OCI-LY7 (cell line): ENCODE data around the gene TMEM114. TPM values are rescaled to one million over a fixed set of nuclear protein-coding genes. Genes with fewer than 3 reads are reported as not detected.

ENCODE experiments used
- BruUV-seq: library from RNA; stranded (reverse); fragments of 400-500 nt; replicated peaks from 2 replicates; lab custom pipeline; 2021; lab: Mats Ljungman, UMichigan
- CTCF ChIA-PET: fragments of 300-600 bp; sonication (Branson Sonifier 250); formaldehyde crosslinking; loops from one replicate; lab custom pipeline; 2022; ENCODE audit warnings: antibody characterized with exemption; ENCODE audit not compliant: unreplicated experiment; lab: Charles Lee
- POLR2A ChIA-PET: fragments of 300-600 bp; sonication (Branson Sonifier 250); formaldehyde crosslinking; loops from one replicate; lab custom pipeline; 2022; ENCODE audit warnings: antibody characterized with exemption; lab: Charles Lee
- DNase-seq: peaks from one replicate; pipeline ENCODE4 v3.0.0-alpha.2; 2015; ENCODE audit warnings: low spot score
- H2AFZ ChIP-seq: fragments of 200-600 bp; sonication (generic), shearing (Covaris generic); 2 replicates; pipeline ENCODE4 v1.6.1; 2014; ENCODE audit warnings: mild to moderate bottlenecking, antibody characterized with exemption, low read length, moderate library complexity
- H3K27ac ChIP-seq: fragments of 200-600 bp; sonication (generic); 2 replicates; pipeline ENCODE4 v1.5.1; 2014; ENCODE audit warnings: mixed run types, low read depth, mild to moderate bottlenecking, moderate library complexity, low read length, inconsistent platforms; ENCODE audit not compliant: poor library complexity, severe bottlenecking
- H3K36me3 ChIP-seq: fragments of 200-600 bp; sonication (generic); 2 replicates; pipeline ENCODE4 v1.6.1; 2014; ENCODE audit warnings: mild to moderate bottlenecking, antibody characterized with exemption, low read length, moderate library complexity, mixed read lengths; ENCODE audit not compliant: insufficient read depth
- H3K4me1 ChIP-seq: fragments of 200-600 bp; sonication (generic); 2 replicates; pipeline ENCODE4 v1.5.1; 2014; ENCODE audit warnings: mild to moderate bottlenecking, low read length; ENCODE audit not compliant: insufficient read depth, poor library complexity, severe bottlenecking
- H3K4me2 ChIP-seq: fragments of 200-600 bp; sonication (generic); 2 replicates; pipeline ENCODE4 v1.6.1; 2014; ENCODE audit warnings: mild to moderate bottlenecking, low read length
- H3K4me3 ChIP-seq: fragments of 200-600 bp; sonication (generic); 2 replicates; pipeline ENCODE4 v1.5.1; 2014; ENCODE audit warnings: mild to moderate bottlenecking, low read depth, low read length; ENCODE audit not compliant: poor library complexity, severe bottlenecking
- H3K79me2 ChIP-seq: fragments of 200-600 bp; sonication (generic); 2 replicates; pipeline ENCODE4 v1.6.1; 2016; ENCODE audit warnings: low read depth, mild to moderate bottlenecking, low read length, moderate library complexity, mixed read lengths; ENCODE audit not compliant: insufficient read depth
- H3K9me2 ChIP-seq: fragments of 200-600 bp; sonication (generic); 2 replicates; pipeline ENCODE4 v1.6.1; 2016; ENCODE audit warnings: mild to moderate bottlenecking, low read length, mixed read lengths; ENCODE audit not compliant: insufficient read depth
- H3K9me3 ChIP-seq: fragments of 200-600 bp; sonication (generic); 2 replicates; pipeline ENCODE4 v1.6.1; 2014; ENCODE audit warnings: mild to moderate bottlenecking, mixed run types, low read length, mixed read lengths
- H4K20me1 ChIP-seq: fragments of 200-600 bp; sonication (generic); 2 replicates; pipeline ENCODE4 v1.6.1; 2014; ENCODE audit warnings: mild to moderate bottlenecking, antibody characterized with exemption, low read length, moderate library complexity, mixed read lengths; ENCODE audit not compliant: insufficient read depth
- EZH2phosphoT487 ChIP-seq: fragments of 200-600 bp; sonication (generic); IDR thresholded peaks from 2 replicates; pipeline ENCODE4 v1.6.1; 2018; ENCODE audit warnings: low read depth, borderline replicate concordance, mild to moderate bottlenecking, mixed run types, antibody characterized with exemption, low read length, moderate library complexity, mixed read lengths
- intact Hi-C: fragments of 100-400 bp; cut with micrococcal nuclease; formaldehyde crosslinking; loops from one replicate; pipeline ENCODE4 v1.10.0; 2022; ENCODE audit not compliant: unreplicated experiment
- total RNA-seq, 2 experiments: library from RNA; depleted of rRNA in 1 of 2; stranded (reverse); fragments of >200 nt in 1 of 2; shearing (Covaris generic) in 1 of 2; gene quantifications; 2 replicates each; pipeline ENCODE4 v1.2.3, GENCODE V29; 2014 to 2022
- TF ChIP-seq, protein P1 (sequence below): fragments of 200-600 bp; sonication (generic); conservative IDR thresholded peaks from 2 replicates; pipeline ENCODE4 v1.5.1; 2014; ENCODE audit warnings: mild to moderate bottlenecking, antibody characterized with exemption, low read length, moderate library complexity, mixed read lengths

TMEM114 gene
- total RNA-seq, 2 experiments from 2014 or later, result not detected

GRCh38 chr16:8522757-8523156 lies 67.6 kb downstream of the TMEM114 start:
- Histone ChIP-seq H3K4me1 (no peaks in the 10 kb centered on the region), H3K4me3 (no peak overlapping the region), H3K79me2 (no peaks in the 10 kb centered on the region), H3K9me2 (no peaks in the 10 kb centered on the region), H4K20me1 (no peaks in the 10 kb centered on the region), H3K27ac (no peak overlapping the region), H3K9me3 (no peaks in the 10 kb centered on the region), H3K4me2 (no peak overlapping the region), H2AFZ (no peak overlapping the region), H3K36me3 (no peaks in the 10 kb centered on the region)
- intact Hi-C loops, result no loop called here
- no TSS peak for BruUV-seq
- no peak for DNase-seq
- POLR2A ChIA-PET, result no interaction called here
- no peak for TF ChIP-seq EZH2phosphoT487
- TF ChIP-seq, protein P1, sequence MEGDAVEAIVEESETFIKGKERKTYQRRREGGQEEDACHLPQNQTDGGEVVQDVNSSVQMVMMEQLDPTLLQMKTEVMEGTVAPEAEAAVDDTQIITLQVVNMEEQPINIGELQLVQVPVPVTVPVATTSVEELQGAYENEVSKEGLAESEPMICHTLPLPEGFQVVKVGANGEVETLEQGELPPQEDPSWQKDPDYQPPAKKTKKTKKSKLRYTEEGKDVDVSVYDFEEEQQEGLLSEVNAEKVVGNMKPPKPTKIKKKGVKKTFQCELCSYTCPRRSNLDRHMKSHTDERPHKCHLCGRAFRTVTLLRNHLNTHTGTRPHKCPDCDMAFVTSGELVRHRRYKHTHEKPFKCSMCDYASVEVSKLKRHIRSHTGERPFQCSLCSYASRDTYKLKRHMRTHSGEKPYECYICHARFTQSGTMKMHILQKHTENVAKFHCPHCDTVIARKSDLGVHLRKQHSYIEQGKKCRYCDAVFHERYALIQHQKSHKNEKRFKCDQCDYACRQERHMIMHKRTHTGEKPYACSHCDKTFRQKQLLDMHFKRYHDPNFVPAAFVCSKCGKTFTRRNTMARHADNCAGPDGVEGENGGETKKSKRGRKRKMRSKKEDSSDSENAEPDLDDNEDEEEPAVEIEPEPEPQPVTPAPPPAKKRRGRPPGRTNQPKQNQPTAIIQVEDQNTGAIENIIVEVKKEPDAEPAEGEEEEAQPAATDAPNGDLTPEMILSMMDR, result no peak
- CTCF ChIA-PET, result no interaction called here

DNA sequence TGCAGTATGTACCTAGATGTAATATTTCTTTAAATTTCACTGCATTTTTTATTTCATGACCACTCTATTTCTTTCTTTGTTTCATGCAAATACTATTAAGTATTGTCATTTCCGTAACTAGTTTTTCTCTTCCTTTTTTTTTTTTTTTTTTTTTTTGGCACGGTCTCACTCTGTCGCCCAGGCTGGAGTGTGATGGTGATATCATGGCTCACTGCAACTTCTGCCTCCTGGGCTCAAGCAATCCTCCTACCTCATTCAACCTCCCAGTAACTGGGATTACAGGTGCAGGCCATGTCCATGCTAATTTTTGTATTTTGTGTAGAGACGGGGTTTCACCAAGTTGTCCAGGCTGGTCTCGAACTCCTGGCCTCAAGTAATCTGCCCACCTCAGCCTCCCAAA lies 70.7 kb downstream of the TMEM114 start:
- Histone ChIP-seq H3K4me1 (no peaks in the 10 kb centered on the region), H3K79me2 (no peaks in the 10 kb centered on the region), H3K4me2 (no peak overlapping the region), H3K4me3 (no peak overlapping the region), H3K9me3 (no peaks in the 10 kb centered on the region), H3K27ac (no peak overlapping the region), H2AFZ (no peak overlapping the region), H3K36me3 (no peaks in the 10 kb centered on the region), H4K20me1 (no peaks in the 10 kb centered on the region), H3K9me2 (no peaks in the 10 kb centered on the region)
- CTCF ChIA-PET, result no interaction called here
- intact Hi-C loops, result no loop called here
- TF ChIP-seq EZH2phosphoT487, result no peak
- TF ChIP-seq, protein P1, result no peak
- POLR2A ChIA-PET, result no interaction called here
- no TSS peak for BruUV-seq
- no peak for DNase-seq

Other genes with a start within 250 kb of the TMEM114 start
- gene METTL22, start 31.2 kb upstream of the TMEM114 start, total RNA-seq (2014; rRNA removed; shearing (Covaris generic)), result 17.7 and 22.4 TPM in 2 replicates
- gene METTL22, start 31.2 kb upstream of the TMEM114 start, total RNA-seq (2022), result 55.0 and 55.2 TPM in 2 replicates
- 2.0 and 6.2 TPM in 2 replicates for gene ABAT, start 84.1 kb upstream of the TMEM114 start, total RNA-seq (2014; rRNA removed; shearing (Covaris generic))
- gene ABAT, start 84.1 kb upstream of the TMEM114 start, total RNA-seq (2022), result 4.1 and 6.7 TPM in 2 replicates
- gene TMEM186, start 207.1 kb upstream of the TMEM114 start, total RNA-seq (2014; rRNA removed; shearing (Covaris generic)), result 8.5 and 11.7 TPM in 2 replicates
- gene TMEM186, start 207.1 kb upstream of the TMEM114 start, total RNA-seq (2022), result 16.5 and 18.1 TPM in 2 replicates
- 39.1 and 41.1 TPM in 2 replicates for gene PMM2, start 207.3 kb upstream of the TMEM114 start, total RNA-seq (2014; rRNA removed; shearing (Covaris generic))
- 44.5 and 53.9 TPM in 2 replicates for gene PMM2, start 207.3 kb upstream of the TMEM114 start, total RNA-seq (2022)